Right renal pelvis (tissue), 4 donors: Measurements from ENCODE around the gene UGT2B17. TPM values are rescaled to one million over a fixed set of nuclear protein-coding genes. Genes with fewer than 3 reads are reported as not detected.
"Not testable (repeated sequence)": the region's sequence is repeated elsewhere in the genome, so short reads cannot be mapped to it uniquely, and the experiment has no call there.

Experiments
- DNase-seq, 4 donors: peaks; one replicate each; pipeline ENCODE4 v3.0.0-alpha.2; 2013; ENCODE audit warnings: low read depth in 4 of 4, low spot score in 3 of 4, missing footprints in 1 of 4
- polyA plus RNA-seq, 4 donors: library from polyadenylated mRNA; unstranded; fragments of 120-200 nt; gene quantifications; one replicate each; pipeline ENCODE4 v1.2.1, GENCODE V29; 2013; ENCODE audit not compliant: insufficient read length in 4 of 4

Gene UGT2B17
- polyA plus RNA-seq: under 1 TPM in 1 of 4 donors, not detected in 3; 0.07 TPM

DNA sequence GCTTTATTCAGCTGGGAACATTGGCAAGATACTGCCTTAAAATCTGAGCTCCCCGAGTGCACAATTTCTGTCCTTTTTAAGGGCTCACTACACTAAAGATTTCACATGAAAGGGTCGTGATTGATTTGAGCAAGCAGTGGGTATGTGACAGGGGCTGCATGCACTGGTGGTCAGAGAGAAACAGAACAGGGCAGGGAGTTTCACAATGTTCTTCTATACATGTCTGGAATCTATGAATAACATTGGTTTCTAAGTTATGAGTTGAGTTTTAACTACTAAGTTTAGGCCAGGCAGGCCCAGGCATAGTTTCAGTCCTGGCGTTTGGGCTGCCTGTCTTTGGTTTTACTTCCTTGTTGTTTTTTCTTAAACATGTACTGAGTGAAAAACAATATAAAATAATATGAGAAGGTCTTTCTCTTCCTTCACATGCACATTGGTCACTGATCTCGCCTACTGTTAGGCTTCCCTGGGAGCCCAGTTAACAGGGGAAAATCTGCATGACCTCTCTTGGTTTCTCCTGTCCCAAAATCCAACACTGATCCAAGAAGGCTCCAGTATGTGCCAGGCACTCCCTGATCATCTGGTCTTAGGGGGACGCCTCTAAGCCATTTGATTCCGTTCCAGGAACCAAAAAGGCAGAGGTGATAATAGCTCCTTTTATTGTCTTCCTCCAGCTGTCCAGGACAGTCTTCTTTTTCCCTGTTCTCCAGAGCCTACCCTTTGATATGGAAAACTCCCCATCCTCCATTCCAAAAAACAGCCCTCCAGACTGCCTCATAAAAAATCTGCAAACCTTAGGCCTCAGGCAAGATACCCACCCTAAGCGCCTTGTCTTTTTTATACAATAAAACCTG is at the start of gene UGT2B17:
Gene UGT2B17 (minus strand): TSS at position 51 of the 854 bp plus-strand sequence. CDS start 7,838 bp downstream, outside the sequence.
- no peak for DNase-seq

DNA sequence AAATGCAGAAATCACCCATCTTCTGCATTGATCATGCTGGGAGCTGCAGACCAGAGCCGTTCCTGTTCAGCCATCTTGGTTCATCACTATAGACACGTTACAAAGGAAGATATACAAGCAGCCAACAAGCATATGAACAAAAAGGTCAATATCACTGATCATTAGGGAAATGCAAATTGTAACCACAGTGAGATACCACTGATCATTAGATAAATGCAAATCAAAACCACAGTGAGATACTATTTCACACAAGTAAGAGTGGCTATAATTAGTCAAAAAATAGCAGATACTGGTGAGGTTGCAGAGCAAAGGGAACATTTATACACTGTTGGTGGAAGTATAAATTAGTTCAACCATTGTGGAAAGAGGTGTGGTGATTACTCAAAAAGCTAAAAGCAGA is 46.6 kb upstream of the UGT2B17 start:
- DNase-seq: not testable (repeated sequence)

DNA sequence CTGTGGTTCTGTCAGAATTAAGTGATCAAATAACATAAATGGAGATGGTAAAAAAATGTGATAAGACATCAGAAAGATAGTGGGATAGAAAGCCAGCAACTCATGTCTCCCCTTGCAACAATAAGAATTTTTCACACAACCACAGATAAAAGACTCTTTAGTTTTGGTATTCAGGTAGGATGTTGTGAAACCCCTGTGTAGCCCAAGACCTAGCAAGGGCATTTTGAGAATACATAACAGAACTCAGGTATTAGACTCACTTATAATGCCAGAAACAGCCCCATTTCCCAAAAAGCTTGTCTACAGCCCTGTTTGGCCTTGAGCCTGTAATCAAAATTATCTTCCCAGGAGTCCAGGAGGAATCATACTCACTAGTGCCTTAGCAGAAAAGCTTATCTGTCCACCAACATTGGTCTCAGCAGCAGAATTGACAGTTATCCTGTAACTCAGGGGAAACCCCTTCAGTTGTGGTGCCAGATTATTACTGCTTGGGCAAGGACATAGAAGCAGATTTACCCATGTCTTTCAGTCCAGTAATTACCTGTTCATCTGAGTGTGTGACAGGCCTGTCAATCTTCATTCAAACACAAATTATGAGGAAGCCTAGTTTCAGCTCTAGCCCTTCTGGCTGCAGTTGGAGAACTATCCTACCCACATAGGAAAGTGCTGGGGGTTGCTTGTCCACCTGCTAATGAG is 41.0 kb upstream of the UGT2B17 start:
- no peak for DNase-seq

DNA sequence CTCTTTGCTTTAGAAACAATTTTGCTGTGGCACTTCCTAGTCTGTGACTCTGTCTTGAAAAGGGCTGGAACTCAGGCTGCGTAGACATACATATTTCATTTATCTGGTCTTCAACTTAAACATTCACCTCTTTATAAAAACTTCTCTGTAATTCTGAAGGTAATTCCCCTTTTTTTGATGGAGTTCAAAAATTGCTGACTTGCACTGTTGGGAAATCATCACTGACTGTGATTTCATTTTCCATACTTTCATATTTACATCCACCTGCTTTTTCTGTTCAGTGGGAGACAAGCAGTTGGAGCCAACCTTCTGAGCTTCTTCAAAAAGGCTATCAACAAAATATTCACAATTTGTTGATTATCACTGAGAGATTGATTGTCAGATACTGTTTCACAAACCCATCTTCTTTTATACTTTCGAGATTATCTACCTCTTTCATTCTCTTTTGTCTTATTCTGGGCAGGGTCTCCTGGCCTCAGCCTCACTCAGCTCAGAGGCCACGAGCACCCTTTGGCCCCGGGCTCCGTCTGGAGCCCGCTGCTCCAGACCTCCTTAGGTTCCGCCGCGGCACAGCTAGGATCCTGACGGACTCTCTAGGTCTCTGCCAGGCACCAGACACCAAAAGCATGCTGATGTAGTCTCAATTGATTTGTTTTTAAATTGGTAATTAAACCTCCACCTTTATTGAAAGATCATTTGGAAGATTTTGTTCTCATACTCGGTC is 39.7 kb upstream of the UGT2B17 start:
- no peak for DNase-seq

DNA sequence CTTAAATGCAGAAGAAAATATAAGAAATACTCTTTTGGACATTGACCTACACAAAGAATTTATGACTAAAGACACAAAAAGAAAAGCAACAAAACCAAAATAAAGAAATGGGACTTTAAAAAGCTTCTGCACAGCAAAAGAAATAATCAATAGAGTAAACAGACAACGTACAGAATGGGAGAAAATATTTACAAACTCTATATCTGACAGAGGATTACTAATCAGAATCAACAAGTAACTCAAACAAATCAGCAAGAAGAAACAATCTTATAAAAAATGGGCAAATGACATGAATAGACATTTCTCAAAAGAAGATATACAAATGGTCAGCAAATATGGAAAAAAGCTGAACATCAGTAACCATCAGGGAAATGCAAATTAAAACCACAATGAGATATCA is 37.6 kb upstream of the UGT2B17 start:
- no peak for DNase-seq

DNA sequence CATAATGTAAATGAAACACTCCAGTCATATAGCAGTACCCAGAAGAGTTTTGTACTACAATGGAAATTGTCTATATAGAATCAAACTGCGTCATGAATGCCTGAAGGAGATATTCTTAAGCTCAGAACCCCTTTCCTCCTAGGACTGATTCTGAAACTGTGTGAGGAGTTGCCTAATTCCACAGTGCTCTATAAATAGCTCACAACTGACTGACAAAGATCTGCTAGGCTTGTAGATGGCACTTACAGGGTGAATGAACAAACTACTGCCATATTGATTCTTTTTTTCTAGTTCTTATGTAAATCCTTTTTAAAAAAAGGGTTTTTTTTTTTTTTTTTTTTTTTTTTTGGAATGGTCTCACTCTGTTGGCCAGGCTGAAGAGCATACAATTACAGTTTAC is 30.1 kb upstream of the UGT2B17 start:
- no peak for DNase-seq

DNA sequence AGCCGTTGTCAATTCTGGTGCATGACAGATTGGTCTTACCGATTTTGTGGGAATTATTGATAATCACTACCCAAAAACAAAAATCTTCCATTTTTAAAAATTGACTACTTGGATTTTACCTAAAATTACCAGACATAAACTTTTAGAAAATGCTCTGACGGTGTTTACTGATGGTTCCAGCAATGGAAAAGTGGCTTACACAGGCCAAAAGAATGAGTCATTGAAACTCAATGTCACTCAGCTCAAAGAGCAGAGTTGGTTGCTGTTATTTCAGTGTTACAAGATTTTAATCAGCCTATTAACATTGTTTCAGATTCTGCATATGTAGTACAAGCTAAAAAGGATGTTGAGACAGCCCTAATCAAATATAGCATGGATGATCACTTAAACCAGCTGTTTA is 23.0 kb upstream of the UGT2B17 start:
- DNase-seq: no peak

DNA sequence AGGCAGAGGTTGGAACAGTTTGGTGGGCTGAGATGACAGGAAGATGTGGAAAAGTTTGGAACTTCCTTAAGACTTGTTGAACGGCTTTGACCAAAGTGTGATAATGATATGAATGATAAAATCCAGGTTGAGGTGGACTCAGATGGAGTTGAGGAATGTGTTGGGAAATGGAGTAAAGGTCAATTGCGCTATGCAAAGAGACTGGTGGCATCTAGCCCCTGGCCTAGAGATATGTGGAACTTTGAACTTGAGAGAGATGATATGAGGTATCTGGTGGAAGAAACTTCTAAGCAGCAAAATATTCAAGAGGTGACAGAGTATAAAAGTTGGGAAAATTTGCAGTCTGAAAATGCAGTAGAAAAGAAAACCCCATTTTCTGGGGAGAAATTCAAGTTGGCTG is 21.4 kb upstream of the UGT2B17 start:
- DNase-seq: no peak

DNA sequence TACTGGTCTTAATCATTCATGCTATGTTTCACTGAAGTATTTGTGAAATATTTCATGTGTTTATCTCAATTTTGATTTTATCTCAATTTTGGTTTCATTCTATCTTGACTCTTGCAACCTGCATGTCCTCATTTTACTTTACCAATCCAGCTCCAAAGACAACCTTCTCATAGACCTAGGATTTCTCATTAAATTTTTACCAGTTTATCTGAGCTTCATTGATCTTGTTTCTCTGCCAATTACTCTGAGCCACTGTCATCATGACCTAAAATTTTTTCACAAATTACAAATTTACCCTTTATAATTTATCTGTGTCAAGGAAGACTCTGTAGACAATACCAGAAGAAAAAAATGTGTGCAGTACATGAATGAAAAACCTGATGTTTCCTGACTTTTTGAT is 18.6 kb upstream of the UGT2B17 start:
- no peak for DNase-seq

DNA sequence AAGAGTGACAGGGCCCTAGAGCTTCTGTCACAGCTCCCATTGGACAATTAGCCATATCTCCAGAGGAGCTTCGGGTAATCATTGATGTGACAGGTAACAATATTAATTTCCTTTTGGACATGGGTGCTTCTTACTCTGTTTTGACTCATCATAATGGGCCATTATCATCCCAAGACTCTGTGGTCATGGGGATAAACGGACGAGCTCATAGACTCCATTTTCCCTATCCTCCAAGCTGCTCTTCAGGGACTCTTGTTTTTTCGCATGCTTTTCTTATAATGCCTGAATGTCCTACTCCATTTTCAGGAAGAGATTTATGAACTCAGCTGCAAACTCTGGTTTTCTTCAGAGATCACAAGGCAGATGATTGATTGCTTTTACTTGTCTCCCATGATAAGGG is 17.0 kb upstream of the UGT2B17 start:
- no peak for DNase-seq

DNA sequence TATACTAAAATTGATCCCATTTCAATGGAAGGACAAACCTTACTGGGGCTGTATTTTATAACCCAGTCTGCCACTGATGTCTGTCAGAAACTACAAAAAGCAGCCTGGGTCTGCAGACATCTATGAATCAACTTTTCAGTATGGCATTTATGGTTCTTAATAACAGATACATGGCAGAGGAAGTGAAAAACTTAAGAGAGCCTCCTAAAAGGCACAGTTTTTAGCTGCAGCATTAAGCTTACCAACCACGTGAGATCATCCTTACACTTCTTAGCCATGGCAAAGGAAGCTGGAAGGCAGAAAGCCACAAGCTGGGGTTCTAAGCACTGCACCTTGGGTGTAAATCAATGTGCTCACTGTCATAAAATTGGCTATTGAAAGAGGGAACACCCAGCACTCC is 16.6 kb upstream of the UGT2B17 start:
- DNase-seq: no peak

DNA sequence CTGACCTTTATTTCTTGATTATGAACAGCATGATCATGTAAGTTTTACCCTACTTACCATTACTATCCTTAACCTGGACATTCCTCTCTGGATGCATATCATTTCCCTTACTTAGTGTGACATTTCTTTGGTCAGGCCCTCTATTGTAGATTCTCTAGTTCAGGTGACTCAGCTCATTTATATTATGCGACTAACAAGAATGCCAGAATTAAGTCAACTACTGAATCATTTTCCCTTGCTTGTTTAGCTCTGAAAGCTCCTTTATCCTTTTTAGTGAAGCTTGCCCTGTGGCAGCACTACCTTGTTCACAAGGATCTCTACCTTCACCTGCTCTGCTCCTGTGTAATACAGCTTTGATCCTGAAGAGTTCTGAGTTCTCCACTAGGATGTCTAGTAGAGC is 15.1 kb upstream of the UGT2B17 start:
- DNase-seq: no peak

DNA sequence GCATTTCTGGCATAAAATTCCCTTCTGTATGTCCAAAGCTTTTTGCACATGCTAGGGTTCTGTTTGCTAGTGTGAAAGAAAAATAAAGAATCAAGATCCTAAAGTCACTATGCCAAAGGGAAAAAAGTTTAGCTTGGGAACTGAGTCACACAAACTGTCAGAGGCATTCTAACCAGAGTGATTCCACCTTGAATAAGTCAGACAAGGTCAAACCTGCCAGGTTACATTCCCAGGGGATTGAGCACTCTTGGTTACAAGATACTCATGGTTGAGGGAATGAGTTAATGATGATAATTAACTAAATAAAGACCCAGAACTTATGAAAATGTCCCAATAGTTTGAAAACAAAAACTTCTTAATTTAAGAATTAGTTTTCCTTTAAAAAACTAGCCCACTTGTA is 13.7 kb upstream of the UGT2B17 start:
- DNase-seq: no peak

DNA sequence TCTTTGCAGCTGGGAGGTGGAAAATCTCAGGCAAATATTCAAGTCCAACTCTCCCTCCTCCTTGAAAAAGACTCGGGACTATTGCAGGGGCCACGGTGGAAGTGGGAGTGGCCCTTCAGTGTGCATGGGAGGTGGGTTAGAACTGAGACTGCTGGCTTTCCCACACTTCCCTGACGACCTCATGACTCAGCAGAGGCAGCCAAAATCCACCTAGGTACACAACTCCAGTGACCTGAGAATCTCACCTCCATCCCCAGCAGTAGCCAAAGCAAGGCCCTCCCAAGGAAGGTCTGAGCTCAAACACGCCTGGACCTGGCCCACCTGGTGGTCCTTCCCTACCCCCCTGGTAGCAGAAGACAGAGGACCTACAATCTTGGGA is 6.2 kb upstream of the UGT2B17 start:
- DNase-seq: no peak

DNA sequence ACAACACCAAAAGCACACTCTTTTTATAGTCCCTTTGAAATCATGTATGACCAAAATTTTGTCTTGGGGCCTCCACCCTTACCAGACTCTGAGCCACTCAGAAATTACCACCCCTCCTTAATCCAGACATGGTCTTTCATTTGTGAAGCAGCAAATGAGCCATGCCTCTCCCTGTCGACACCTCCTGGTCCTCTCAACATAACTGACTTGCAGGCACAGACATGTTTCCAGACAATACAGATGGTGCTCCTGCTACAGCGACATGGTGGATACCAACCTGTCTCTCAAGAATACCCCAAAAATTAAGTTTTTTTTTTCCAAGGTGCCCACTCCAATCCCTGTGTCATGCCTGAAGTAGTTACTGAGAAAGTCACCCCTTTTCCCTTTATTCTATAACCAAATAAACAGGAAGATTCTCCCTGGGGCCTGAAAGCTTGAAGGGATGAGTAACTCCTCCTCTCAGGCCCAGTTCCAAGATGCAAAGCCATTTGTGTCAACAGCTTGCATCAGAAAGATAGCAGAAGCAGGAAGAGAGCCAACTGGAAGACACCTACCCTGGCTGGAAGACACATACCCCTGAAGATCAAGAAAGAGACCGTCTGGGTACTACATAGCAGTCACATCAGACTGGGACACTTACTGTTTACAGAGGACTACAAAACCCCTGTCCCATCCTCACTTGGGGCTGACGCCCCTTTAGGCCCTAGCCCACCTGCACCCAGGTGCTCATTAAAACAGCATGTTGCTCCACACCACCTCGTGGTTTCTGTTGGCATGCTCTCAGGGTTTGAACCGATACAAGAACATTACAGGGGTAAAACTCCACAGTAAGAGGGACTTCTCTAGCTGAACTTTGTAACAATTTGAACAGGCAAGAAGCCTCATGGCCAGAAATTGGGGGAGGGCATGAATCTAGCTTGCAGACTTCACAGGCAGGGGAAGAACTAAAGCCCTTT is 5.5 kb upstream of the UGT2B17 start:
- no peak for DNase-seq

DNA sequence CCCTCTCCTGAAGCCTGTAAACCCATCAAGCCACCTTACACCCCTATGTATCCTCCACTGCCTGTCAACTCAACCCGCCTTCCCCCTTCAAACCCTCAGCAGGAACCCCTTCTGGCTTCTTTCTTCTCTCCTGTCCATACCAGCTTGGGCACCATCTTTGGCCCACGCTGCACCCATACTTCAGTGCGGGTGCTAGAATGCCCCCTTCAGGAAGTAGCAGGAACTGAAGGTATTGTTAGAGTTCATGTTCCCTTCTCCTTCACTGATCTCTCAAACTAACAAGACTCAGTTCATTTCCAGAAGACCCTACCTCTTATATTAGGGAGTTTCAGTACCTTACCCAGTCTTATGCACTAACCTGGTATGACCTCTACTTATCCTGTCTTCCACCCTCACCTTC is 1.5 kb upstream of the UGT2B17 start:
- no peak for DNase-seq

DNA sequence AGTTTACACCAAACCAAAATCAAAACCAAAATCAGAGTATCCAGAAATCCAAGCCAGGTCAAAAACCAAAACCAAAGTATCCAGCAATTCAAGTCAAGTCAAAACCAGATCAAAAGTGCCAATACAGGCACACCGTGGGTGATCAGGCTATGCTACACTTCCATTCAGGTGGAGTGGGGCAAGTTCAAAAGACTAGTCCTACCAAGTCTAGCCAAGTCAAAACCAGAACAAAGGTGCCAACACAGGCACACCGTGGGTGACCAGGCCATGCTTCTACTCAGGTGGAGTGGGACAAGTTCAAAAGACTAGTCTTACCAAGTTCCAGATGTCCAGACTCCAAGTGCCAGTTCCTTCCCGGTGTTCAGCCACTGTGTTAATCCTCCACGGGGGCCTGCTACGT is 486 bp downstream of the UGT2B17 start:
- not testable (repeated sequence) for DNase-seq

DNA sequence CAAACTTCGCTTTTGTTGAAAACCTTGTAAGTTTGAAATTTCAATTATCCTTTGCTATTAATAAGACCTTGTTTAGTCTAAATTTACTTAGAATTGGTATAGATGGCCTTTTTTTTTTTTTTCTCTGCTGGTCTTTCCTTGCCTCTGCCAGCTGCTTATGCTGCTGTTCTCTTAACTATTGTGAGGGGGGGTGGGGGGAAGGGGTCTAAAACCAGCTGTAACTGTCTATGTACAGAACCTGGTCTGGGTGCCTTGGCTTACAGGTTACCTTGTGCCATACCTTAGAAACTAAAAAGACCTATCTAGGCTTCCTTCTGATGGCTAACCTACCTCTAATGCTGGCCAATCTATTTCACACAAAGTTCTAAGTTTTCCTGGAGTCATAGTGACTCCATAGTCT is 1.0 kb downstream of the UGT2B17 start:
- no peak for DNase-seq

DNA sequence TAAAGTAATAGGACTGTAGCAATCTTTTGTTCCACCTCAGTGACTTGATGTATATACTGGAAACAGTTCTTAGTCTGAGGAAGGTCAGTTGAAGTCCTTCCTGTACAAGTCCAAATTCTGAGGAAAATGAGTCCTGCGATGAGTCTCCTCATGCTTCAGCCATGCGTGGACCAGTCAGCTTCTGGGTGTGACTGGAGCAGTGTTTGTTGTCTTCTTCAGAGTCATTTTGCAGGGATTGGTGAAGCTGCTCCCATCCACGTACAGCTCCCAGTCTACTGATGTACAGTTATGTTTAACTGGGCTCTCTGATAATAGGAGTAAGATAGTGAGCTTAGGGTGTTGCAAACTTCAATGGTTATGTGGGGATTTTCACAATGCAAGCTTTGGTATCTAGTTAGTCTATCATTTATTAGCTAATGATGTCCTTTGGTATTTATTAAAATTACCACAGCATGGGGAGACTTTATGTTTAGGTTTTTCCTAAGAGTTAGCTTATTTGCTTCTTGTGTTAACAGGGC is 3.4 kb downstream of the UGT2B17 start:
- DNase-seq: no peak

DNA sequence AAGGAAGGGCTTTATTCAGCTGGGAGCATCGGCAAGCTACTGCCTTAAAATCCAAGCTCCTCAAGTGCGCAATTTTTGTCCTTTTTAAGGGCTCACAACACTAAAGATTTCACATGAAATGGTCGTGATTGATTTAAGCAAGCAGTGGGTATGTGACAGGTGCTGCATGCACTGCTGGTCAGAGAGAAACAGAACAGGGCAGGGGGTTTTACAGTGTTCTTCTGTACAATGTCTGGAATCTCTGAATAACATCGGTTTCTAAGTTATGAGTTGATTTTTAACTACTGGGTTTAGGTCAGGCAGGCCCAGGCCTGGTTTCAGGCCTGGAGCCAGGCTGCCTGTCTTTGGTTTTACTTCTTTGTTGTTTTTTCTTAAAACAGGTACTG is 6.0 kb downstream of the UGT2B17 start:
- no peak for DNase-seq
